GM19099 (cell line): ENCODE results near the gene ACSM4.

Source experiments
- POLR2A ChIP-seq: IDR thresholded peaks from 3 replicates; pipeline ENCODE4 v1.6.1; 2011; ENCODE audit warnings: low read depth; ENCODE audit not compliant: insufficient read length; ENCODE audit errors: extremely low read depth

ACSM4 gene

GRCh38 chr12:7303772-7304171, at the start of gene ACSM4:
Gene ACSM4 (plus strand): TSS chr12:7304072. CDS start chr12:7304332, 260 bp downstream.
- TF ChIP-seq POLR2A = no peak

- TF ChIP-seq POLR2A = no peak
Measured at GRCh38 chr12:7259060-7259459, 44.8 kb upstream of the ACSM4 start.

- TF ChIP-seq POLR2A = no peak
Measured at GRCh38 chr12:7264538-7264937, 39.3 kb upstream of the ACSM4 start.

DNA sequence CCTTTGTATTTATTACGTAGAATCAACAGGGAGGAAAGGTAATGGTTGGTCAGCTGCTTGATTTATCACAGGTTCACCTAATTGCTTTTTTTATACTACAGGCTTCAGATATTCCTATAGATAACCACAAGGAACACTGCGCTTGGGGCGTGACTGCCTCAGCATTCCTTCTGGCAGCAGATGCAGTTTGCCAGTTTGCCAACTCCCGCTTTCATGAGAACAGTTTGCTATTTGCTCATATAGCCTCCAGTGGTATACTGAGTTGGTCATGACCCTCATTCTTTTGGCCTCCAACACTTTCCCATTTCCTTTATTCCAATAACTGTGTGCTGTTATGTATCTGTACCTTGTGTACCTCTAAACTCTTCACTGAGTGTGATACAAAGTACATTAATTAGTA, 38.6 kb upstream of the ACSM4 start:
- TF ChIP-seq POLR2A = no peak

DNA sequence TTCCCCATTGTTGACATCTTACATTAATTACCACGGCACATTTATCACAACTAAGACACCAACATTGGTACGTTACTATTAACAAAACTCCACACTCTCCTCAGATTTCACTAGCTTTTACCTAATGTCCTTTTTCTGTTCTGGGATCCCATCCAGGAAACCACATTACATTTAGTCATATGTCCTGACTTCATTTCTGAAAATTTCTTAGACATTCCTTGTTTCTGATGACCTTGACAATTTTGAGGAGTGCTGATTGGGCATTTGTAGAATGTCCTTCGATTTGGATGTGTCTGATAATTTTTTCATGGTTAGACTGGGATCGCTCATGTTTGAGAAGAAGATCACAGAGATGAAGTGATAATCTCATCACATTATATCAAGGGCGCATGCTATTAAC, 34.6 kb upstream of the ACSM4 start:
- no peak for TF ChIP-seq POLR2A

DNA sequence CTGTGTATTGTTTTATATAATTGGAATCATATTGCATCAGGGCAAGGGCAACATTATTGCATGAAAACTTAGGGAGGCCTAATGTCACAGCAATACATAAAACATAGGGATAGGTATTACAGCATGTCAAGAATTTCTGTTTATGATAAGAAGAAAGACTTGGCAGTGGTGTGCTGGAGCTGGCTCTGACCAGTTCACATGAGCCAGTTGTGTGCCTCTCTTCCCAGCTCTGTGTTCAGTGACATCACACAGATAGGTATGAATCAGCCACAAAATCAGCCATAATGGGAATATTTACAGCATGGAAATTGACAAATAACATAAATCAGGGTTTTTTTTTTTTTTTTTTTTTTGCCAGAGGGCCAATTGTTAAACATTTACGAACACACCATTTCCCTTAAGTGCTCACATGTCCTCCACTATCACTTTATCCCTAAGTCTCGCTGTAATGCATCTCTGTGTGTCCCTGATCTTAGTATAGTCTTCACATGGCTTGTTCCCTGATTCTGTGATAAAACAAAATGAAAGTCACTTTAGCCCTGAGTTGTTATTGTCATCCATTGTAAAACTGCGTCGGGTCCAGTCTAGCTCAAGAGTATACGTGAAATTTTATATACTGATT, 31.9 kb upstream of the ACSM4 start:
- TF ChIP-seq POLR2A = no peak

DNA sequence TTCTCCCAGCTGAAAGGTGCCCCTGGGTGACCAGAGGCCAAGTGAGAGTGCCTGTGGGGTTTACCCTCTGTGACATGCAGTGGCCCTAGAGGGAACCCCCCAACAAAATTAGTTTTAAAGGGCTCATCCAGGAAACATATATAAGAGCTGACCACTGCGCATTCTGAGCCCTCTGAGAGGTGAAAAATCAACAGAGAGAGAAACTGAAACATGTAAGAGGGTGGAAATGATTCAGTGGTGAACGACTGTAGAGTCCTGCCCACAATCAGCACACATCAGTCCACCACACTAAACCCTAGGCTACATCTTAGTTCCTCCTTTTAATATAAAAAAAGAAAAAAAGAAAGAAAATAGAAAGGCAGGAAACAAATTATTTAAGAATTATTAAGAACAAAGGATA, 21.0 kb upstream of the ACSM4 start:
- TF ChIP-seq POLR2A = no peak

GRCh38 chr12:7289743-7290142, 14.1 kb upstream of the ACSM4 start:
- no peak for TF ChIP-seq POLR2A

GRCh38 chr12:7292300-7292699, 11.6 kb upstream of the ACSM4 start:
- no peak for TF ChIP-seq POLR2A

- no peak for TF ChIP-seq POLR2A
Measured at GRCh38 chr12:7293670-7294069, 10.2 kb upstream of the ACSM4 start.

DNA sequence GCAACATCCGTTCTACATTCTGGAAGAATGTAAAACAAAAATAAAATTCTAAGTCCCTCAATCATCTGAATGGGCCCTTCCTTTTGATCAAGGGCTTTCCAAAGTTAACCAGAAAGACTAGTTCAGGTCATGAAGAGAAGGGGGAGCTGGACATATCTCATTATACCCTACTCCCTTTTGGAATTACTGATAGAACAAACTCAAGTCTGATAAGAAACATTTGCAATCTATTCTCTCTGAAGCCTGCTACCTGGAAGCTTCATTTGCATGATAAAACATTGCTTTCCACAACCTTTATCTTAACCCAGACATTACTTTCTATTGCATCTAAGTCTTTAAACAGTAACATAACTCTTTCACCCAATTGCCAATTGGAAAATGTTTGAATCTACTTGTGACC, 8.3 kb upstream of the ACSM4 start:
- no peak for TF ChIP-seq POLR2A

- TF ChIP-seq POLR2A = no peak
Measured at GRCh38 chr12:7297865-7298264, 6.0 kb upstream of the ACSM4 start.

GRCh38 chr12:7302266-7302986, 1.4 kb upstream of the ACSM4 start:
- TF ChIP-seq POLR2A = no peak

DNA sequence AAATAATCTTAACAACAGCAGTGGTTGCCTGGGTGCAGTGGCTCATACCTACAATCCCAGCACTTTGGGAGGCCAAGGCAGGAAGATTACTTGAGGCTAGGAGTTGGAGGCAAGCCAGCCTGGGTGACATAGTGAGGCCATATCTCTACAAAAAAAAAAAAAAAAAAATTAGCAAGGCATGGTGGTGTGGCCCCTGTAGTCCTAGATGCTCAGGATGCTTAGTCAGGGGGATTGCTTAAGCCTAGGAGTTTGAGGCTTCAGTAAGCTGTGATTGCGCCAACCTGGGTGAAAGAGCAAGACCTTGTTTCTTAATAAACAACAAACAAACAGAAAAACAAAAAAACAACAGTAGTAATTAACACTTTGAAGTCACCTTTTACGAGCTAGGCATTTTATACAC, 642 bp upstream of the ACSM4 start:
- no peak for TF ChIP-seq POLR2A

DNA sequence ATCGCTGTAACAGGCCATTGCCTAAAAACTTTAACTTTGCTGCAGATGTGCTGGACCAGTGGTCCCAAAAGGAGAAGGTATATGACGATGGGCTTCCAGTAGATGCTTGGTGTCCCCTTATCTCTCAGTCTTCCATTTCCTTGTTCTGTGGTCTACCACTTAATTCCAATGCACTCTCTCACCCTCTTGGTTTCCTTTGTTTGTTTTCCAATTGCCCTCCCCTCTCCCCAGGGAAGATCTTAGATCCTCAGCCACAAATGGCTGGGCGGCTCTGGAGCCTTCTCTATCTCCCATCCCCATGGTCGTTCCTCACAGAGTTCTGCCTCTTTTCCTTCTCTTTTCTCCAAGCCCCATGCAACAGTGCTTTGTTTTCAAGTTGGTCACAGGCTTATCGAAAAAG, 584 bp downstream of the ACSM4 start:
- TF ChIP-seq POLR2A = no peak

DNA sequence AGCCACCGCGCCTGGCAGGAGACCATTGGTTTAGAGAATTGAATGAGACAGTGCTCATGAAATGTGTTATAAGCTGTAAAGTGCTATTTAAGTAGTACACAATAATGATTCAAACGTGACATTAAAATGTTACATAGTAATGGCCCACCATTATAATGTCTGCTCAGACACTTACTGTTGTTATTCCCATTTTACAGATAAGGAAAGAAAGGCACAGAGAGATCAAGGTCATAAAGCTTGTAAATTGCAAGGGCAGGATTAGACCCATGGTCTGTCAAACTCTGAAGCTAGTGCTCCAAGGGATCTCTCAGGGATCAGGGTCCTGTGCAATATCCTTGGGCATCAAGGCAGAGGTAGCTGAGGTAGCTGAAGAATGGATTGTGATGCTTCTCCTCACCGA, 6.2 kb downstream of the ACSM4 start:
- no peak for TF ChIP-seq POLR2A

- no peak for TF ChIP-seq POLR2A
Measured at GRCh38 chr12:7319930-7320329, 16.1 kb downstream of the ACSM4 start.

GRCh38 chr12:7321624-7322023, 17.8 kb downstream of the ACSM4 start:
- no peak for TF ChIP-seq POLR2A

- no peak for TF ChIP-seq POLR2A
Measured at GRCh38 chr12:7322599-7322998, 18.7 kb downstream of the ACSM4 start.
